IPS-18c (cell line): Measurements from ENCODE around the gene ZCWPW2.
A peak's percentile ranks its signal among the peaks of the same experiment; 100 is the strongest.

Experiments used
- H3K4me3 ChIP-seq: 2 replicates; pipeline ENCODE4 v1.7.0; 2013; ENCODE audit warnings: low read depth, mild to moderate bottlenecking, low read length, moderate library complexity; ENCODE audit not compliant: insufficient read depth
- H3K9me3 ChIP-seq: one replicate; pipeline ENCODE4 v1.6.1; 2013; ENCODE audit warnings: mild to moderate bottlenecking, low read length, moderate library complexity; ENCODE audit not compliant: control insufficient read depth, insufficient read depth

Gene ZCWPW2

GRCh38 chr3:28542351-28542750 lies 193.8 kb downstream of the ZCWPW2 start:
- no peak overlapping the region for H3K4me3 ChIP-seq

GRCh38 chr3:28544236-28544635 lies 195.7 kb downstream of the ZCWPW2 start:
- H3K9me3 ChIP-seq: peaks cover 2% of the 10 kb centered on the region
- no peak overlapping the region for H3K4me3 ChIP-seq

More at GRCh38 chr3:28542351-28542750, 193.8 kb downstream of the ZCWPW2 start:
- peaks cover 2% of the 10 kb centered on the region for H3K9me3 ChIP-seq

- H3K4me3 ChIP-seq: no peak overlapping the region
- H3K9me3 ChIP-seq: peaks cover 2% of the 10 kb centered on the region
Observed at GRCh38 chr3:28544831-28545230, 196.3 kb downstream of the ZCWPW2 start.

GRCh38 chr3:28547677-28548076 lies 199.2 kb downstream of the ZCWPW2 start:
- Histone ChIP-seq H3K4me3 (no peak overlapping the region), H3K9me3 (no peaks in the 10 kb centered on the region)

- no peaks in the 10 kb centered on the region for H3K9me3 ChIP-seq
- no peak overlapping the region for H3K4me3 ChIP-seq
Observed at GRCh38 chr3:28553175-28553574, 204.7 kb downstream of the ZCWPW2 start.

- H3K9me3 ChIP-seq: no peaks in the 10 kb centered on the region
- H3K4me3 ChIP-seq: no peak overlapping the region
Observed at GRCh38 chr3:28556195-28556594, 207.7 kb downstream of the ZCWPW2 start.

GRCh38 chr3:28564211-28564610 lies 215.7 kb downstream of the ZCWPW2 start:
- no peak overlapping the region for H3K4me3 ChIP-seq
- H3K9me3 ChIP-seq: no peaks in the 10 kb centered on the region

- Histone ChIP-seq H3K9me3 (no peaks in the 10 kb centered on the region), H3K4me3 (no peak overlapping the region)
Observed at GRCh38 chr3:28569357-28569756, 220.8 kb downstream of the ZCWPW2 start.

GRCh38 chr3:28574036-28574435 lies 225.5 kb downstream of the ZCWPW2 start:
- no peak overlapping the region for H3K4me3 ChIP-seq
- H3K9me3 ChIP-seq: no peaks in the 10 kb centered on the region

GRCh38 chr3:28575100-28575745 lies 226.7 kb downstream of the ZCWPW2 start:
- H3K9me3 ChIP-seq: no peaks in the 10 kb centered on the region
- H3K4me3 ChIP-seq: peak overlapping the region; percentile 51
